K562 (cell line): ENCODE results near the gene SCGB2B2. TPM values are rescaled to one million over a fixed set of nuclear protein-coding genes. Genes with fewer than 3 reads are reported as not detected.

Experiments used
- BRD4 ChIP-seq: fragments of 200-600 bp; sonication (generic); IDR thresholded peaks from 2 replicates; pipeline ENCODE4 v1.6.1; 2017; ENCODE audit warnings: inconsistent platforms
- ELF4 ChIP-seq: fragments of 450-650 bp; formaldehyde crosslinking; IDR thresholded peaks from 2 replicates; pipeline ENCODE4 v1.4.0; 2022; ENCODE audit warnings: missing genetic modification characterization
- LCOR ChIP-seq: sonication (generic); formaldehyde crosslinking; IDR thresholded peaks from 2 replicates; pipeline ENCODE4 v1.8.0; 2022; ENCODE audit warnings: mild to moderate bottlenecking, missing genetic modification reagents
- NRF1 ChIP-seq, 2 experiments: fragments of 450-650 bp; IDR thresholded peaks in 1 of 2; conservative IDR thresholded peaks in 1 of 2; 2 replicates each; pipeline ENCODE4 v1.6.1; 2014; ENCODE audit warnings: mild to moderate bottlenecking in 2 of 2
- TOE1 ChIP-seq, 2 experiments: fragments of 450-650 bp in 1 of 2; sonication (generic) in 1 of 2; formaldehyde crosslinking in 1 of 2; IDR thresholded peaks; 2 replicates each; pipeline versions ENCODE4 v1.7.1 to v1.8.0; 2016 to 2022; ENCODE audit warnings: borderline replicate concordance in 2 of 2, mild to moderate bottlenecking in 2 of 2, antibody characterized with exemption in 1 of 2, inconsistent platforms in 1 of 2, low read depth in 1 of 2, missing genetic modification reagents in 1 of 2, moderate library complexity in 1 of 2
- TSC22D4 ChIP-seq: fragments of 450-650 bp; IDR thresholded peaks from 2 replicates; pipeline ENCODE4 v1.6.1; 2016; ENCODE audit warnings: missing genetic modification characterization, missing biosample characterization, control low read depth
- ZKSCAN8 ChIP-seq: fragments of 200-800 bp; sonication (Bioruptor generic); IDR thresholded peaks from 2 replicates; pipeline ENCODE4 v1.6.1; 2016; ENCODE audit warnings: missing genetic modification characterization, missing compliant biosample characterization
- ZNF224 ChIP-seq: sonication (generic); formaldehyde crosslinking; IDR thresholded peaks from 2 replicates; pipeline ENCODE4 v1.8.0; 2022; ENCODE audit warnings: mild to moderate bottlenecking, missing genetic modification reagents
- polyA plus RNA-seq, 8 experiments: library from polyadenylated mRNA; depleted of rRNA in 4 of 8; stranded (reverse) in 5 of 8; unstranded in 3 of 8; fragments of >200 nt; fragmentation: Nextera tagmentation in 2 of 8; fragmentation: Illumina TruSeq in 1 of 8; extraction: Ambion mirVana in 2 of 8; extraction: Trizol in 1 of 8; gene quantifications; 2 replicates each; pipeline versions ENCODE4 v1.2.1 to v1.2.3, GENCODE V29; 2011 to 2014; ENCODE audit warnings: inconsistent platforms in 1 of 8, missing spikeins in 1 of 8
- total RNA-seq, 7 experiments: library from RNA; depleted of rRNA in 6 of 7; stranded (reverse); fragments of >200 nt in 6 of 7; fragmentation: Illumina TruSeq in 2 of 7; extraction: Trizol in 2 of 7; gene quantifications; 2 replicates each; pipeline versions ENCODE4 v1.2.1 to v1.2.3, GENCODE V29; 2011 to 2021; ENCODE audit warnings: low replicate concordance in 1 of 7
- TF ChIP-seq, protein P1 (sequence below), 3 experiments: IDR thresholded peaks in 2 of 3; conservative IDR thresholded peaks in 1 of 3; 2 replicates each; pipeline ENCODE4 v1.5.1; 2011 to 2012; ENCODE audit warnings: low read length in 3 of 3, mild to moderate bottlenecking in 3 of 3, control low read depth in 2 of 3, improper control_type of control experiment in 1 of 3, inconsistent platforms in 1 of 3, low read depth in 1 of 3, mixed read lengths in 1 of 3, moderate library complexity in 1 of 3; ENCODE audit not compliant: insufficient read depth in 2 of 3
- TF ChIP-seq, protein P2 (sequence below): fragments of 450-650 bp; IDR thresholded peaks from 2 replicates; pipeline ENCODE4 v1.6.1; 2018; ENCODE audit warnings: mild to moderate bottlenecking, low read depth; ENCODE audit not compliant: partially characterized antibody
- TF ChIP-seq, protein P3 (sequence below): IDR thresholded peaks from 2 replicates; pipeline ENCODE4 v1.6.1; 2011; ENCODE audit warnings: borderline replicate concordance, low read depth, mild to moderate bottlenecking, moderate library complexity, low read length; ENCODE audit not compliant: insufficient read depth, poor library complexity, severe bottlenecking
- TF ChIP-seq, protein P4 (sequence below), 2 experiments: fragments of 450-650 bp; conservative IDR thresholded peaks; 2 replicates each; pipeline ENCODE4 v1.6.1; 2017; ENCODE audit warnings: mild to moderate bottlenecking in 2 of 2, moderate library complexity in 2 of 2
- TF ChIP-seq, protein P5 (sequence below): sonication (generic); IDR thresholded peaks from 2 replicates; pipeline ENCODE4 v1.6.1; 2016
- TF ChIP-seq, protein P6 (sequence below), 2 experiments: IDR thresholded peaks; 2 replicates each; pipeline ENCODE4 v1.6.1; 2011; ENCODE audit warnings: borderline replicate concordance in 1 of 2, control low read depth in 1 of 2, low read depth in 1 of 2, low read length in 1 of 2, mild to moderate bottlenecking in 1 of 2, mixed read lengths in 1 of 2, moderate library complexity in 1 of 2; ENCODE audit not compliant: insufficient read depth in 1 of 2, insufficient read length in 1 of 2, poor library complexity in 1 of 2, severe bottlenecking in 1 of 2; ENCODE audit errors: extremely low read depth in 1 of 2

The SCGB2B2 gene
- total and polyA plus RNA-seq, 9 of the 15 experiments (the other 6 are each of a cell fraction or from before 2014, with no cell fraction given) = not detected

DNA sequence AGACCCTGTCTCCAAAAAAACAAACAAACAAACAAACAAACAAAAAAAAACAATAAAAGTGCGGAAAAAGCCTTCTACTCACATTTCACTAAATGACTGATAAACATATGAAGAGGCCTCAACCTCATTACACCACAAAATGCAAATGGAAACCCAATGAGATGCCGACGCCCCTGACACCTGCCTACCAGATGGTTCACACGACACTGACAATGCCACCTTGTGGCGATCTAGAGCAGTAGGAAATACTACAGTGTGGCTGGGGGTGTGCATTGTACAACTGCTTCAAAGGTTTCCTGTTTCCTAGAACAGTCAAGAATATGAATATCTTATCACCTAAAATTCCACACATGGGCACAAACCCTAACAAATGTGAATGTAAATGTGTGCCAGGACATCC is 14.0 kb downstream of the SCGB2B2 start (continued):
- TF ChIP-seq, protein P1, sequence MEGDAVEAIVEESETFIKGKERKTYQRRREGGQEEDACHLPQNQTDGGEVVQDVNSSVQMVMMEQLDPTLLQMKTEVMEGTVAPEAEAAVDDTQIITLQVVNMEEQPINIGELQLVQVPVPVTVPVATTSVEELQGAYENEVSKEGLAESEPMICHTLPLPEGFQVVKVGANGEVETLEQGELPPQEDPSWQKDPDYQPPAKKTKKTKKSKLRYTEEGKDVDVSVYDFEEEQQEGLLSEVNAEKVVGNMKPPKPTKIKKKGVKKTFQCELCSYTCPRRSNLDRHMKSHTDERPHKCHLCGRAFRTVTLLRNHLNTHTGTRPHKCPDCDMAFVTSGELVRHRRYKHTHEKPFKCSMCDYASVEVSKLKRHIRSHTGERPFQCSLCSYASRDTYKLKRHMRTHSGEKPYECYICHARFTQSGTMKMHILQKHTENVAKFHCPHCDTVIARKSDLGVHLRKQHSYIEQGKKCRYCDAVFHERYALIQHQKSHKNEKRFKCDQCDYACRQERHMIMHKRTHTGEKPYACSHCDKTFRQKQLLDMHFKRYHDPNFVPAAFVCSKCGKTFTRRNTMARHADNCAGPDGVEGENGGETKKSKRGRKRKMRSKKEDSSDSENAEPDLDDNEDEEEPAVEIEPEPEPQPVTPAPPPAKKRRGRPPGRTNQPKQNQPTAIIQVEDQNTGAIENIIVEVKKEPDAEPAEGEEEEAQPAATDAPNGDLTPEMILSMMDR (IDR thresholded peaks at IDR 0.05 in 2 of 3, conservative IDR thresholded peaks at IDR 0.05 in 1 of 3; ENCODE audit: insufficient read depth in 2 of 3, low read depth in 1 of 3, low read length in 3 of 3) = peak; percentile 62 to 71 (median 67)
- TF ChIP-seq ELF4 = no peak
- TF ChIP-seq TSC22D4 (tag) = 0 out of 2 replicates have a peak, but pooled peaks have one; percentile 17
- TF ChIP-seq ZNF224 = no peak
- TF ChIP-seq, protein P2, sequence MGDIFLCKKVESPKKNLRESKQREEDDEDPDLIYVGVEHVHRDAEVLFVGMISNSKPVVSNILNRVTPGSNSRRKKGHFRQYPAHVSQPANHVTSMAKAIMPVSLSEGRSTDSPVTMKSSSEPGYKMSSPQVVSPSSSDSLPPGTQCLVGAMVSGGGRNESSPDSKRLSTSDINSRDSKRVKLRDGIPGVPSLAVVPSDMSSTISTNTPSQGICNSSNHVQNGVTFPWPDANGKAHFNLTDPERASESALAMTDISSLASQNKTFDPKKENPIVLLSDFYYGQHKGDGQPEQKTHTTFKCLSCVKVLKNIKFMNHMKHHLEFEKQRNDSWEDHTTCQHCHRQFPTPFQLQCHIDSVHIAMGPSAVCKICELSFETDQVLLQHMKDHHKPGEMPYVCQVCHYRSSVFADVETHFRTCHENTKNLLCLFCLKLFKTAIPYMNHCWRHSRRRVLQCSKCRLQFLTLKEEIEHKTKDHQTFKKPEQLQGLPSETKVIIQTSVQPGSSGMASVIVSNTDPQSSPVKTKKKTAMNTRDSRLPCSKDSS = no peak
- TF ChIP-seq, protein P3, sequence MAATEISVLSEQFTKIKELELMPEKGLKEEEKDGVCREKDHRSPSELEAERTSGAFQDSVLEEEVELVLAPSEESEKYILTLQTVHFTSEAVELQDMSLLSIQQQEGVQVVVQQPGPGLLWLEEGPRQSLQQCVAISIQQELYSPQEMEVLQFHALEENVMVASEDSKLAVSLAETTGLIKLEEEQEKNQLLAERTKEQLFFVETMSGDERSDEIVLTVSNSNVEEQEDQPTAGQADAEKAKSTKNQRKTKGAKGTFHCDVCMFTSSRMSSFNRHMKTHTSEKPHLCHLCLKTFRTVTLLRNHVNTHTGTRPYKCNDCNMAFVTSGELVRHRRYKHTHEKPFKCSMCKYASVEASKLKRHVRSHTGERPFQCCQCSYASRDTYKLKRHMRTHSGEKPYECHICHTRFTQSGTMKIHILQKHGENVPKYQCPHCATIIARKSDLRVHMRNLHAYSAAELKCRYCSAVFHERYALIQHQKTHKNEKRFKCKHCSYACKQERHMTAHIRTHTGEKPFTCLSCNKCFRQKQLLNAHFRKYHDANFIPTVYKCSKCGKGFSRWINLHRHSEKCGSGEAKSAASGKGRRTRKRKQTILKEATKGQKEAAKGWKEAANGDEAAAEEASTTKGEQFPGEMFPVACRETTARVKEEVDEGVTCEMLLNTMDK = peak; percentile 87
- no peak for TF ChIP-seq ZKSCAN8
- no peak for TF ChIP-seq BRD4
- TF ChIP-seq, protein P4, sequence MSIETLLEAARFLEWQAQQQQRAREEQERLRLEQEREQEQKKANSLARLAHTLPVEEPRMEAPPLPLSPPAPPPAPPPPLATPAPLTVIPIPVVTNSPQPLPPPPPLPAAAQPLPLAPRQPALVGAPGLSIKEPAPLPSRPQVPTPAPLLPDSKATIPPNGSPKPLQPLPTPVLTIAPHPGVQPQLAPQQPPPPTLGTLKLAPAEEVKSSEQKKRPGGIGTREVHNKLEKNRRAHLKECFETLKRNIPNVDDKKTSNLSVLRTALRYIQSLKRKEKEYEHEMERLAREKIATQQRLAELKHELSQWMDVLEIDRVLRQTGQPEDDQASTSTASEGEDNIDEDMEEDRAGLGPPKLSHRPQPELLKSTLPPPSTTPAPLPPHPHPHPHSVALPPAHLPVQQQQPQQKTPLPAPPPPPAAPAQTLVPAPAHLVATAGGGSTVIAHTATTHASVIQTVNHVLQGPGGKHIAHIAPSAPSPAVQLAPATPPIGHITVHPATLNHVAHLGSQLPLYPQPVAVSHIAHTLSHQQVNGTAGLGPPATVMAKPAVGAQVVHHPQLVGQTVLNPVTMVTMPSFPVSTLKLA (conservative IDR thresholded peaks at IDR 0.05) = no peak
- TF ChIP-seq NRF1 (conservative IDR thresholded peaks at IDR 0.05 in 1 of 2, IDR thresholded peaks at IDR 0.05 in 1 of 2) = no peak
- TF ChIP-seq TOE1 (IDR thresholded peaks at IDR 0.05; ENCODE audit: borderline replicate concordance) = no peak
- TF ChIP-seq TOE1 (CRISPR knock-in tag; IDR thresholded peaks at IDR 0.05; ENCODE audit: borderline replicate concordance, low read depth) = no peak
- TF ChIP-seq, protein P5, sequence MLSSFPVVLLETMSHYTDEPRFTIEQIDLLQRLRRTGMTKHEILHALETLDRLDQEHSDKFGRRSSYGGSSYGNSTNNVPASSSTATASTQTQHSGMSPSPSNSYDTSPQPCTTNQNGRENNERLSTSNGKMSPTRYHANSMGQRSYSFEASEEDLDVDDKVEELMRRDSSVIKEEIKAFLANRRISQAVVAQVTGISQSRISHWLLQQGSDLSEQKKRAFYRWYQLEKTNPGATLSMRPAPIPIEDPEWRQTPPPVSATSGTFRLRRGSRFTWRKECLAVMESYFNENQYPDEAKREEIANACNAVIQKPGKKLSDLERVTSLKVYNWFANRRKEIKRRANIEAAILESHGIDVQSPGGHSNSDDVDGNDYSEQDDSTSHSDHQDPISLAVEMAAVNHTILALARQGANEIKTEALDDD = no peak
- TF ChIP-seq, protein P6, sequence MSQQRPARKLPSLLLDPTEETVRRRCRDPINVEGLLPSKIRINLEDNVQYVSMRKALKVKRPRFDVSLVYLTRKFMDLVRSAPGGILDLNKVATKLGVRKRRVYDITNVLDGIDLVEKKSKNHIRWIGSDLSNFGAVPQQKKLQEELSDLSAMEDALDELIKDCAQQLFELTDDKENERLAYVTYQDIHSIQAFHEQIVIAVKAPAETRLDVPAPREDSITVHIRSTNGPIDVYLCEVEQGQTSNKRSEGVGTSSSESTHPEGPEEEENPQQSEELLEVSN (IDR thresholded peaks at IDR 0.05; ENCODE audit: borderline replicate concordance in 1 of 2, extremely low read depth in 1 of 2, insufficient read depth in 1 of 2, insufficient read length in 1 of 2, low read depth in 1 of 2, low read length in 1 of 2, poor library complexity in 1 of 2, severe bottlenecking in 1 of 2) = peak in 1 of 2 experiments; percentile 86
- TF ChIP-seq LCOR (CRISPR knock-in tag) = no peak
